ENCODE data around the gene SHC2.
"Not testable (repeated sequence)": the region's sequence is repeated elsewhere in the genome, so short reads cannot be mapped to it uniquely, and the experiment has no call there.

SHC2 gene

DNA sequence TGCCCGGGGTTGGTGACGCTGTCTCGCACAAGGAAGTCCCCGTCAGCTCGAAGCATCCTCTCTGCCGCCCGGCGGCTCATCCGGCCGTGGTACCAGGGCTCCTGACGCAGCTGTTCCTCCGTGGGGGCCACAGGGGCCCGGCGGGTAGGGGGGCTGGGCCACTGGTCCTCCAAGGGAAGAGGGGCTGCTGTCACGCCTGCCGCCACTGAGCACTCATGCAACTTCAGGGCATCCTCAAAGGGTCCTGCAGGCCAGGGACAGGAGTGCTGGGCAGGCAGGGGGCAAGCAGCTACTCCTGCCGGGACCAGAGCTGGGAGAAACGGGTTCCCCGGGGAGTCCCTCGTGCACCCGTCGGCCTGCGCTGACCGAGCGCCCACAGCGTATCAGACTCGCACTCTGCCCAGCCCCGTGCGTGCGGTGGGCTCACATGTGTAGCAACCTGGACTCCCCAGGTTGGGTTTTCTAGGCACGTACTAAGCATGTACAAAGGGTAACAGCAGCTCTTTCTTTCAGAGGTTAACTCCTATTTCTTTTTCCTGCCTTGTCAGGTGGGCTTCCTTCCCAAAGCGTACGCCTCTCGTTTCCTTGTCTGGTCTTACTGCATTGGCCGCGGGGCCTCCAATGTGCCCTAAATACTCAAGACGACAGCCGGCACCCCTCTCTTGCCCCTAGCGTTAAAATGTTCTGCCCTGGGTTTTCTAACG is 38.5 kb downstream of the SHC2 start:
- no peak for FAIRE-seq

DNA sequence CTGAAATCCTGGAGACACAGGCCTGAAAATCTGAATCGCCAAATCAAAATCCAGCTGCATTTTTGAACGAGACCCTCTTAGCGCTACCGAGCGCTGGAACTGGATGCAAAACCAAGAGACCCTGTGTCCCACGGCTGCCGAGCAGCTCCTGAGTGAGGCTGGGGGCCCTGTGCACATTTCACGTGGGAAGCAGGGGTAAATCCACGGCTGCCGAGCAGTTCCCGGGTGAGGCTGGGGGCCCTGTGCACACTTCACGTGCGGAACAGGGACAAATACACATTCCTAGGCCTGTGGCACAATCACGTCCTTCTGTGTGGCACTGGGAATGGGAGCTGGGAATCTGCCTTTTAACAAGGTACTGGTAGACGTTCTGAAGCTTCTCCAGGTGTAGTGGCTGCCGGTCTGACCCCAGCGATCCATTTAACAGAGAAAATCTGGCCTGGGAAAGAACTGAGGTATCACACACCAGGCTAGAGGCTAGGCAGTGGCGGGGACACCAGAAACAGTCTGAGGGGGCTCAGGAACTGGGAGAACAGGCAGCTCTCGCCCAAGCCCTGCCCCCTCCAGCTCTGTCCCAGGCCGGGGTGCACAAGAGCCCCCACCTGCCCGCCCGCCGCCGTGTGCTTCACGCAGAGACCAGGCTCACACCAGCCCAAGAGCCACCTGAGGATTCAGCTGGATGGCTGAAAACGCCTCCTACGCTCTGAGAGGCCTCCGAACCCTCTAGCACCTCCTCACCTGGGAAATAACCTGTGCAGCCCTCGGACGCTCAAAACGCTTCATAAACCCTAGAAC is 40.9 kb downstream of the SHC2 start:
- FAIRE-seq: no peak

DNA sequence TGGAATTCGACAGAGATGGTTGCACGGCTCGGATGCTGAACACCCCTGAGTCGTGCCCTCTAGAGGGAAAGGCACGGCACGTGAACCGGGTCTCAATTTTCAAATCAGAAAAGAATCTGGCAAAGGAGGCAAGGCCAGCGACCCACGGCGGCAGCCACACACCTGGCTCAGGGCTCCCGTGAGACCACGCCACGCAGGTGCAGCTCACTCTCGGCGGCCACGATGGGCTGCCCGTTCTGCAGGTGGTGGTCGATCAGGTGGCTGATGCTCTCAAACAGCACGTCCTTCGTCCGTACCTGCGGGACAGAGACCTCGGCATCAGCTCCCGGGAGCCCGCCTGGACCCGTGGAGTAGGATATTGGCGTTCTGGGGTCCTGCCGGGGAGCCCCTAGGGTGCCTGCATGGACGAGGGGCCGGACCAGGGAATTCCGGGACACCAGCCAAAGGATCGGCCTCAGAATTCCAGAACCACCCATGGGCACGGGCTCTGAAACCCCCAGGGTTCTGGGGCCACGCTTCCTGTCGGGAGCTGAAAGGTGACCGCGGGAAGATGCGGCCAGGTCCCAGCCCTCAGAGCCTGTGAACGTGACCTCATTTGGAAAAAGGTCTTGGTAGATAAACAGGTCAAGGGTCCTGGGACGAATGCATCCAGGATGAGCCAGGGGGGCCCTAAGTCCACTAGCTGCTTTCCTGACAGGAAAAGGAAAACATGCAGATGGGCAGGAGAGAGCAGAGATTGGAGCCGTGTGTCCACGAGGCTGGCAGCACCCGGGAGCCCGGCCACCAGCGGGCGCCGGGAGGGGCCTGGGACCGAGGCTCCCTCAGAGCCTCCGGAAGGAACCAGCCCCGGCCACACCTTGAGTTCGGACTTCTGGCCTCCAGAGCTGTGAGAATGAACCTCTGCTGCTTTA is 41.8 kb downstream of the SHC2 start:
- no peak for FAIRE-seq

DNA sequence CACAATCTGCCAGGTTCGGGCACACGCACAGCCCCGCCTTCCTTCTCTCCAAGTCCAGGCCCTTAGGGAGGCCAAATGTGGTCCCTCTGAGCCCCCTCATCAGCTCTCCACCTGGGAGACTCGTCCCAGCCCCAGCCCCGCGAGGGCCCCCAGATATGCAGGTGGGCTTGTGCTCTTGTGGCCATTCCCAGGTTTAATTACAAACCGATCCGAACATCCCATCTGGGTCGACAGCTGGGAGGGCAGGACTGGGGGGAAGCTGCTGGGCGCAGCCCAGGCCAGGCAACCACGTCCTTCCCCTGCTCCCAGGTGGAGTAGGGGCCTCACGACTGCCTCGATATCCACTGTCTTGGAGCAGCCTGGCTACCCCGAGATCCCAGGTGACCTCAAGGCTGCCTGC is 44.4 kb downstream of the SHC2 start:
- FAIRE-seq: no peak

DNA sequence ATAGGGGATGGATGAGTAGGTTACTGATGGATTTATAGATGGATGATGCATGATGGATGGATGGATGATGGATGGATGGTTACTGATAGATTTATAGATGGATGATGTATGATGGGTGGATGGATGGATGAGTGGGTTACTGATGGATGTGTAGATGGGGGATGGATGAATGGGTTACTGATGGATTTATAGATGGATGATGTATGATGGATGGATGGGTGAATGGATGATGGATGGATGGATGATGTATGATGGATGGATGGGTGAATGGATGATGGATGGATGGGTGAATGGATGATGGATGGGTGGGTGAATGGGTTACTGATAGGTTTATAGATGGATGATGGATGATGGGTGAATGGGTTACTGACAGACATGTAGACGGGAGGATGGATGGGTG is 45.5 kb downstream of the SHC2 start:
- FAIRE-seq: no peak

DNA sequence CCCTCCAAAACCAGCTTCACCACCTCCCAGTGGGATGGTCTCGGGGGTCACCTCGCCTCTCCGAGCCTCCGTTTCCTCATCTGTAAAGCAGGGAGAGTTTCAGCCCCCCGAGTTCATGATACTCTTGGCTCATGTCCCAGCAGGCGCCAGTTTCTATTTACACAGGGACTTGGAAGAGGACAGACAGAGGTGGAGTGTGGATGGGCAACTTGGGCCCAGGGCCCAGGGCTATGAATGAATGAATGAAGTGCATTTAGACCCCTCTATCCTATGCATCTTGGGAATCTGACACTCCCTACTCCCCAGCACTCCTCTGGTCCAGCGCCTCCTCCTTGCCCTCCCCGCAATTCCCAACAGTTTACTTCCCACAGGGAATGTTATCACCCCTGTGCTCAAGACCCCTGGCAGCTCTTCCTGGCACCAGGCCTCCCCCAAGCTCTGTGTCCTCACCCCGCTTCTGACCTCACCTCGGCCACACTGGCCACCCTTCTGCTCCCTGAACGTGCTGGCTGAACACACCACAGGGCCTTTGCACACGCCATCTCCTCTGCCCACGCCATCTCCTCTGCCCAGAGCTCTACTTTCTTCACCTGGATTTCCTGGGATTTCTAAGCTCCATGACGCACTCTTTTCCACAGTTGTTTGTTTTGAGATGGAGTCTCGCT is 46.9 kb downstream of the SHC2 start:
- no peak for FAIRE-seq

DNA sequence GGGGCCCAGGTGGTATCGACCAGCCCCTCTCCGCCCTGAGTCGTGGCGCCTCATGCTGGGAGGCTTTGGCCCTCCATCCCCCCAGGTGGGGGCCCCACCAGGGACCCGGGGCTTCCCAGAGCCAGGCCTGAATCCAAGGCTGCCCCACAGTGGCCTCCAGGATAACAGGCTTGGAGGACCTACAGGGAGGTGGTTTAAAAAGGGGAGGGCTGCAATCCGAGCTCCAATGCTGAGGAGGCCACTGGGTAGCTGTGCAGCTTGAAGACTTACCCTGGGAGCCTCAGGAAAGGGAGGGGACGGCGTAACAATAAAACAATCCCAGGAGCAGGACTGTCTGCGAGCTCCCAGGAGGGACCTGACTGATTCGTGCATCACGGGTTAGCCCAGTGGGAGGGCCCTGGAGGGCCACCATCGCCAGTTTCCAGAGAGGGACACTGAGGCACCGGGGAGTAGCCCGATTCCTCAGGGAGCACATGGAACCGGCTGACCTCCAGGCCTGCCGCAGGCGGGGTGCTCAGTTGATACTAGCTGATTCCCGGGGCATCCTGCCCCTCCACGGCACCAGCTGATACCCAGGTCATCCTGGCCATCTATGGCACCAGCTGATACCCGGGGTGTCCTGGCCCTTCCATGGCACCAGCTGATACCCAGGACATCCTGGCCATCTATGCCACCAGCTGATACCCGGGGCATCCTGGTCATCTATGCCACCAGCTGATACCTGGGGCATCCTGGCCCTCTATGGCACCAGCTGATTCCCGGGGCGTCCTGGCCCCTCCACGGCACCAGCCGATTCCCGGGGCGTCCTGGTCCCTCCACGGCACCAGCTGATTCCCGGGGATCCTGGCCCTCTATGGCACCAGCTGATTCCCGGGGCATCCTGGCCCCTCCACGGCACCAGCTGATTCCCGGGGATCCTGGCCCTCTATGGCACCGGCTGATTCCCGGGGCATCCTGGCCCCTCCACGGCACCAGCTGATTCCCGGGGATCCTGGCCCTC is 48.2 kb downstream of the SHC2 start:
- peak; percentile 19 for FAIRE-seq

DNA sequence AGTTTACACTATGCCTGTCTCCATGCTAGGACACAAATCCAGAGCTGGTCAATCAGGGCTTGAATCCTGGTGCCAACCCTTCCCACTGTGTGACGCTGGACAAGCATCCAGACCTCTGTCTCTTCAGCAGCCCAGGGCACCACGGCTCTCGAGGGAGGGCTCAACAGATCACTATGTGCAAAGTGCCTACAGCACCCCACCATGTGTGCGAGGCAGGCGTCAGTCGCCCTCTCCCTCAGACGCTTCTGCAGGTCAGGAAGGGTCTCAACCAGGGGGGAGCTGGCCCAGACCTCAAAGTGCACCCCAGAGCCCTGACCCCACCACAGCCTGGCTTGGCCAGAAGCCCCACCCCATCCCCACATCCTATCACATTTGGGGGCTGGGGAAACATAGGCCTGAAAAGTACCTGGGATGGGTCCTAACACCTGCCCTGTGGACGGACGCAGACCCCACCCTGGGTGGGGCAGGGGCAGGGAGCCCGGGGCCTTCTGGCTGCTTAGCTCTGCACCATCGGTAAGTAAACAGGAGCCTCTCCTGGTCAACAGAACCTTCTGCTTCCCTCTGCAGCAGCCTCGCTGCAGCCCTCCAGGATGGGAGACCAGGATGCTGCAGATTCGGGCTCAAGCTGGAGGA is 49.0 kb downstream of the SHC2 start:
- FAIRE-seq: no peak

DNA sequence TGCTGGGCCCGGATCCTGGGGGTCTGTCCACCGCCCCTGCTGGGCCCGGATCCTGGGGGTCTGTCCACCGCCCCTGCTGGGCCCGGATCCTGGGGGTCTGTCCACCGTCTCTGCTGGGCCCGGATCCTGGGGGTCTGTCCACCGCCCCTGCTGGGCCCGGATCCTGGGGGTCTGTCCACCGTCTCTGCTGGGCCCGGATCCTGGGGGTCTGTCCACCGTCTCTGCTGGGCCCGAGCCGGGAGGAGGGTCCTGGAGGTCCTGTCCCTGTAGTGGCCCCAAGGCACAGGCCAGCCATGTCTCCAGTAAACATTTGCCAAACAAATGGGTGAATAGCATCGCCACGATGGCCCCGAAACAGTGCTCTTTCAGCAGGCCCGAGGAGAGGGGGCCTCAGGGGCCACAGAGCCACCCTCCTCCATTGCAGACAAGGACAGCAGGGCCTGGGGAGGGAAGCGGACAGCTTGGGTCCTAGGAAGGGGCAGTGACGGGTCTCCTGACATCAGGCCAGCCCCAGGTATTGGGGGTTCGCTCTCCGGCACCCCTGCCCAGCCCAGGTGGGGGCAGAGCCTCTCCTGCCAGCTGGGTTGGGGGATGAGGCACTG is 49.6 kb downstream of the SHC2 start:
- FAIRE-seq: not testable (repeated sequence)

DNA sequence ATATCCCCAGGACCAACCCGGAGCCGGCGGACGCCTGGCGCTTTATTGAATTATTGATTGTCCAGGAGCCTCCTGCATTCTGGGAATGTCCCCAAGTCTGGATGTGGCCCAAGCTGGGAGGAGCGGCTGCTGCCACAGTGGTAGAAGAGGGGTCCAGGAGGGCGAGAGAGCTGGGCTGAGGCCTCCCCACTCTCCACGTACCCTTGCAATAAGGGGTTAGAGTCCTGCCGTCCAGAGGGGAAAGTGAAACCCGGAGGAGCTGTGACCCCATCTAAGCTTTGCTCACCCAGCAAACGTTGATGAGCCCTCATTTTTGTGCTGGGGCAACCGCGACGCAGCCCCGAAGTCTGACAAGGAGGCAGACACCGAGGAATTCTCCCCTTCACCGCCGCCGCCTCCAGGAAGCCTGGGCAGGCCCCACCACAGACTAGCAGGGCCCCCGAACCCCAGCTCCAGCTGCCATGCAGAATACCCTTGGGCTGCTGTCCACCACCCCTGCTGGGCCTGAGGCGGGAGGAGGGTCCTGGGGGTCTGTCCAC is 50.5 kb downstream of the SHC2 start:
- FAIRE-seq: no peak

DNA sequence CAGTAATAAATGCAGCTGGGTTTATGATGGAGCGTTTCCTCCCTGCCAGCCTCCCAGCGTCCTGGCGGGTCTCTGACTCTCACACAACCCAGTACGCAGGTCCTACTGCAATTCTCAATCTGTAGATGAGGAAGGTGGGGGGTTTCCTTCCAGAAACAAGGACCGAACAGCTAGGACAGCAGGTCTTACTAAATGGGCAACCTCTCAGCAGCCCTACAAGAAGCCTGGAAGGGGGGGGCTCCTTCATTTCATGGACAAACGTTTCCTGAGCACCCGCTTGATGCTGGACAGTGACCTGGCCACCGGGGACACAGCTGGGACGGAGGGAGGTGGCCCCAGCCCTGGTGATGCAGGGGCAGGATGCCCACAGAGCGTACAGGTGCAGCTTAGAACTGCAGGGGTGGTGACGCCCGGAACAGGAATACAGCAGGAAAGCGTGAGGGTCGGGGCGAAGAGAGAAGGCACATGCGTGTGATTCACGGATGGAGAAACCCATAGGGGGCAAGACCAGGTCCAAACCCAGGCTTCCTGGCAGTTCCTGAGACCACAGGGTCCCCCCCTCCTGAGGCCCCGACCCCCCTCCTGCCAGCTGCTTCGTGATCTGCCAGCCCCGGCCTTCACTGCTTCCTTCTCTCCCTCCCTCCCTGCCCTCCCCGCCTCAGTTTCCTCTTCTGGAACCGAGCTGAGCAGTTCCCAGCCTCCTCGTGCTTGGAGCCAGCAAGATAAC is 51.2 kb downstream of the SHC2 start:
- no peak for FAIRE-seq

DNA sequence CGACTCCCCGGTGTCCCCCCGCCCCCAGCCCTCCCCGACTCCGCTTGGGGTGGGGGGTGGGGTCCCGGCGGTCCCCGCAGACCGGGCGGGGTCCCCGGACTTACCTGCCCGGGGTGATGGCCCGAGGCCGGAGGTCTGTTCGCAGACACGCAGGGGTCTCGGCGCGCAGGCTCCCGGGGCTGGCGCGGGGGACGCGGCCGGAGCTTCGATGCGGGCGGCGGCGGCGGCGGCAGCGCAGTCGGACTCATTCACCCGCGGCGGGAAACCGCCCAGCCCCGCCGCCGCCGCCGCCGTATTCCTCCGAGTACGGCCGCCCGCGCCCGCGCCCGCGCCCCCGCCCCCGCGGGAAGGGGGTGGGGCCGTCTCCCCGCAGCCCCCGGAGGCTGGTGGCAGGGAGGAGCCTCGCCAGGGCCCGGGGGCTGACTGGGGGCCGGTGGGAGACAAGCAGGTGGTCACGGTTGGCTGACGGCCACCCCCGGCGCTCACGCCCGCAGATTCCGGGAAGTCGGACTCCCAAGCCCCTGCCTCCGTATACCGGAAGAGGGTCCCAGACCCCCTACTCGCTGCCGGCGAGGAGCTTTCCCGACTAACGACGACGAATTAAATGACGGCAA is 51.8 kb downstream of the SHC2 start, which contains the start of gene C2CD4C:
Gene C2CD4C (minus strand): TSS at position 246 of the 614 bp plus-strand sequence. CDS start 786 bp downstream, outside the sequence.
- FAIRE-seq: no peak

DNA sequence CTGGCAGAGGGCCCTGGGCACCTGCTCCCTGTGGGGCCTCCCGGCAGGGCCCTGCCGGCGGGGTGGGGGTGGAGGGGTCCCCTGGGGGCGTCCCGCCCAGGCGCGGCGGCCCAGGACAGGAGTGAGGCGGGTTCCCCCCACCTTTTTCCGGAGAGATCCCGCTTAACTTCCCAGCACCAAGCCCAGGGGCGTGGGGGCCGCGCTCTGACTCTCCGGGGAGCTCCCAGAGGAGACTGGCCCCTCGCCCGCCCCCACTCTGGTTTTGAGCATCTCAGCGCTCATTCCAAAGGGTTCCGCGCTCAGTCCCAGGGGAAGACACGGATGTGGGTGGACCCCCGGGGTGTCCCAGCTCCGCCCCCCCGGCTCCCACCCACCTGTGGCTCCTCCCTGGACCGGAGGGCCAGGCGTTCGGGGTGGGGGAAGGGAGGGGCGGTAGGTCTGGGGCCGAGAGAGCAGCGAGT is 52.4 kb downstream of the SHC2 start:
- FAIRE-seq: no peak

DNA sequence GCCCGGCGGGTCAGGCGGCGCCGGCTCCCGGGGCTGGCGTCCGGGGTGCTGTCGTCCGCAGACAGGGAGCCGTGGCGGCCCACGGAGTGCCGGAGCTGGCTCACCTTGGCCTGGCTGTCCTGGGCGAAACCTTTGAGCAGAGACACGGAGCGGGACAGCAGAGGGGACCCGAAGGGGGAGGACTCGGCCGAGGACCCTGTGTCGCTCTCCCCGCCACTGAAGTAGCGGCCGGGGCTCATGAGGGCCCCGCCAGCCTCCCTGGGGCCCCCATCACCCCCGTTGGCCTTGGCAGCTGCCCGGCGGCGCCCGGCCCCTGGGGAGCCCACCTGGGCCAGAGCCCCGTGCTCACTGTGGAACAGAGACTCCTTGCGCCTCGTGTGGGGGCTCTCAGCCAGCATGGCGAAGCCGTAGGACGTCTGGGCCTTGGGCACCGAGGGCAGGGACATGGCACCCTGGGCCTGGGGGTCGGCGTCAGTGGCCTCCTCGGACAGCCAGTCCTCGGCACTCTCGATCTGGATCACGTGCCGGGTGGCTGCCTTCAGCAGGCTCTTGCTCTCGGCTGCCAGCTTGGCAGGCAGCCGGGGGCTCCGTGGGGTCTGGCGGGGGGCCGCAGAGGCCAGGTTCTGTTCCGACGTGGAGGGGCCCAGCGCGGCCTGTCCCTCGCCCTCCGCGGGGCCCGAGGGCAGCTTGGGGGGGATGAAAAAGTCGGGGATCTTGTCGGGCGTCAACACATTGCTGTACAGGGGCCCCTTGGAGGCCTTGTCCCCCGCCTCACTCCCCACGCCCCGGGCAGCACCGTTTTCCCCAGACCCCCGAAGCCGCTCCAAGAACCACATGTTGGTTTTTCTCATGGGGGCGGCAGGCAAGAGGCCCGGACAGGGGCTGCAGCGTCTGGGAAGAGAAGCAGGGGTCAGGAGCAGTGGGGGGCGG is 53.1 kb downstream of the SHC2 start:
- FAIRE-seq: no peak

DNA sequence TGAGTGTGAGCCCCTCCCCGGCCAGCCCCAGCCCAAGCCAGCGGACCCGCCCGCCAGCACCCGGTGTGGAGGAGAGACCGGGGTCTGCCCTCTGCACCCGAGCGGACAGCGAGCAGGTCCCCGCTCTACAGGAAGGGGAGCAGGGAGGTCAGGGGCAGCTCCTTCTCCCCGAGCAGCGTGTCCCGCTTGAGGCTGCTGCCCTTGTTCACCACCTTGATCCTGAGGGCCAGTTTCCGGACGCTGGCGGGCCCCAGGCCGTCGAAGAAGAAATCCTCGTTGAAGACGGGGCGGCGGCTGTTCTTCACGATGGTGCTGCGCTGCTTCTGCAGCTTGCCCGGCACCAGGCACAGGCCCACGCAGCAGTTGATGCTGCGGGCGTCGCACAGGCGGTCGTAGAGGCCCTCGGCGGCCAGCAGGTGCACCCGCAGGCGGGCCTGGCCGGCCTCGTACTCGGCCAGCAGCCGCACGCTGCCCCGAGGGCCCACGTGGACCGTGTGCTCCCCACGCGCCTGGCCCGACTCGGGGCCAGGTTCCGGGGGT is 53.8 kb downstream of the SHC2 start:
- no peak for FAIRE-seq

DNA sequence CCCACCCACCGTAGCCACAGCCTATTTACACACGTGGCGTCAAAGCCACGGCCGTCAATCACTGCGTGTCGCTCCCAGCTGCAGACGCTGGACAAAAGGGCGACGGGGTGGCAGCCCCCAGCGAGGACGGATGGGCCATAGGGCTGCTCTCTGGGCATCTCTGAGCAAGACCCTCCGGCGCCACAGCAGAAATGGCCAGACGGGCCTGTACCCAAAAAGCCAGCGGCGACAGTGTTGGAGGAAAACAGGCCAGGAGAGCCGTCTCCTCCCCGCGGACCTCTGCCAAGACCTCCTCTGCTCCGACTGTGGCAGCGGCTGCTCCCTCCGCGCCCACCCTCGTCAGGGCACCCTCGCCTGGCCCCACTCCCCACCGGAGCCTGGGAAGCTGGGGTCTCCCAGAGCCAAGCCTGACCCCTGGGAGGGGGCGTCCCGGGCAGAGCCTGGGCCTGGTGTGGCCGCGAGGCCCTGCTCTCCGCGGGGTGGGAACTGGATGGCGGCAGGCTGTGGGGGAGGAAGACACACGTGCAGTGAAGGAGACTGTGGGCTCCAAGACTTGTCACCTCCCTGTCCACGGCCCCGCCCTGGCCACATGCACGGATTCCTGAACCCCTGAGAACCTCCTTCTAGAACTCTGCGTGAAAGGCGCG is 54.6 kb downstream of the SHC2 start:
- no peak for FAIRE-seq

All from G401.6 (cell line).